HG03571 (cell line): Measurements from ENCODE around the gene CABS1.

Source experiments
- ATAC-seq: cut with Tn5 transposase; IDR thresholded peaks from one replicate; pipeline ENCODE4 v1.9.1; 2021; ENCODE audit not compliant: unreplicated experiment

Gene CABS1

GRCh38 chr4:70380578-70380977 lies 45.8 kb downstream of the CABS1 start:
- no peak for ATAC-seq

DNA sequence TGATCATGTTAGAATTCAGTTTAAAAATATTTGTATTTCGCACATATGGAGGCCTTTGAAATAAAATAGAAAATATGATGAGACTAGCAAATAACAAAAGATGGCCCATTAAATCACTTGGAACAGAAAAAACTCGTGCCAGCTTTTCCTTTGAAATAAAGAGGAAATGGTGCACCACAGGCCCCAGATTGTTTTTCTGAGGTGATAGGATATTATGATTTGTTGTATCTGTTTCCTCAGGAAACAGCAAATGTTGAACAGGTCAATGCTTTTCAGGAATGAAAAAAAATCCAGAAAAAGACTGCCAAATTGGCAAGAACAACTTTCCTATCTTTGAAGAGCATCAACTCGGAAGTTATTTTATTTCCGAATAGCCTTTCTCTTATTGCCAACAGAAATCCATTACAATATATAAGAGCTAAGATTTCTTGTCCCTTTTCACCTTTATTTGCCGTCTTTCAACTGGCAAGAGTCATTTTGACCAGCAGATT lies 48.0 kb downstream of the CABS1 start, which contains the start of gene SMR3B:
TSS of gene SMR3B (plus strand) at position 441 of the 491 bp plus-strand sequence. CDS start 1,380 bp downstream, outside the sequence.
- no peak for ATAC-seq
